NT2/D1 (cell line): Measurements from ENCODE around the gene BTBD1.
"Not testable (repeated sequence)": the region's sequence is repeated elsewhere in the genome, so short reads cannot be mapped to it uniquely, and the experiment has no call there.

Experiments
- DNase-seq: peaks from one replicate; pipeline ENCODE4 v3.0.0-alpha.2; 2011; ENCODE audit warnings: low read depth, low spot score
- H3K27me3 ChIP-seq: 2 replicates; pipeline ENCODE4 v1.6.0; 2011; ENCODE audit warnings: mild to moderate bottlenecking; ENCODE audit not compliant: insufficient read length, insufficient read depth
- H3K36me3 ChIP-seq: 2 replicates; pipeline ENCODE4 v1.6.1; 2011; ENCODE audit warnings: mild to moderate bottlenecking, low read length, mixed read lengths; ENCODE audit not compliant: insufficient read depth, insufficient read length
- H3K4me1 ChIP-seq: 2 replicates; pipeline ENCODE4 v1.5.1; 2011; ENCODE audit not compliant: insufficient read depth, insufficient read length
- H3K4me3 ChIP-seq: 2 replicates; pipeline ENCODE4 v1.5.1; 2011; ENCODE audit warnings: low read depth; ENCODE audit not compliant: insufficient read length
- H3K9ac ChIP-seq: 2 replicates; pipeline ENCODE4 v1.6.0; 2011; ENCODE audit warnings: low read depth; ENCODE audit not compliant: insufficient read length
- H3K9me3 ChIP-seq: 2 replicates; pipeline ENCODE4 v1.5.1; 2011; ENCODE audit warnings: mild to moderate bottlenecking, low read length; ENCODE audit not compliant: insufficient read depth
- SUZ12 ChIP-seq: IDR thresholded peaks from 2 replicates; pipeline ENCODE4 v1.6.1; 2011; ENCODE audit not compliant: insufficient read length, insufficient read depth; ENCODE audit errors: extremely low read depth
- YY1 ChIP-seq: IDR thresholded peaks from 2 replicates; pipeline ENCODE4 v1.6.1; 2011; ENCODE audit not compliant: insufficient read length, insufficient read depth
- ZNF274 ChIP-seq: IDR thresholded peaks from 2 replicates; pipeline ENCODE4 v1.6.1; 2011; ENCODE audit warnings: mild to moderate bottlenecking, low read depth, low read length

Gene BTBD1

GRCh38 chr15:83010709-83011270 lies 56.3 kb downstream of the BTBD1 start:
- H3K9ac ChIP-seq: peak overlapping the region; percentile 98
- peak; percentile 66 for DNase-seq
- H3K36me3 ChIP-seq: peaks cover 42% of the 10 kb centered on the region
- TF ChIP-seq ZNF274: no peak
- no peak for TF ChIP-seq SUZ12
- peak; percentile 43 for TF ChIP-seq YY1
- H3K27me3 ChIP-seq: no peaks in the 10 kb centered on the region
- peaks cover 4% of the 10 kb centered on the region for H3K4me1 ChIP-seq
- H3K4me3 ChIP-seq: peak overlapping the region; percentile 99
- peaks cover 25% of the 10 kb centered on the region for H3K9me3 ChIP-seq

GRCh38 chr15:83000672-83001031 lies 66.4 kb downstream of the BTBD1 start:
- peaks cover 12% of the 10 kb centered on the region; the same call in 1 of the 2 replicates for H3K9me3 ChIP-seq
- H3K27me3 ChIP-seq, H3K4me3 ChIP-seq, H3K9ac ChIP-seq, DNase-seq, H3K4me1 ChIP-seq: not testable (repeated sequence)
- H3K36me3 ChIP-seq: peaks cover 19% of the 10 kb centered on the region

- no peak for DNase-seq
- Histone ChIP-seq H3K4me3 (no peak overlapping the region), H3K9ac (no peak overlapping the region), H3K36me3 (peaks cover 14% of the 10 kb centered on the region), H3K9me3 (peaks cover 12% of the 10 kb centered on the region; the same call in 1 of the 2 replicates), H3K4me1 (no peaks in the 10 kb centered on the region), H3K27me3 (no peaks in the 10 kb centered on the region)
- TF ChIP-seq YY1 (no peak), ZNF274 (no peak), SUZ12 (no peak)
Measured at GRCh38 chr15:82999905-83000671, 67.0 kb downstream of the BTBD1 start.

- H3K27me3 ChIP-seq: no peaks in the 10 kb centered on the region
- no peak overlapping the region for H3K9ac ChIP-seq
- H3K36me3 ChIP-seq: peaks cover 7% of the 10 kb centered on the region
- H3K4me3 ChIP-seq: no peak overlapping the region
- TF ChIP-seq ZNF274 (no peak), SUZ12 (no peak), YY1 (no peak)
- no peak for DNase-seq
- H3K4me1 ChIP-seq: no peaks in the 10 kb centered on the region
- H3K9me3 ChIP-seq: peaks cover 12% of the 10 kb centered on the region; the same call in 1 of the 2 replicates
Measured at GRCh38 chr15:82999426-82999825, 67.6 kb downstream of the BTBD1 start.

GRCh38 chr15:82995938-82996337 lies 71.1 kb downstream of the BTBD1 start:
- Histone ChIP-seq H3K36me3 (peaks cover 6% of the 10 kb centered on the region), H3K4me1 (no peaks in the 10 kb centered on the region), H3K27me3 (no peaks in the 10 kb centered on the region), H3K9ac (no peak overlapping the region), H3K4me3 (no peak overlapping the region), H3K9me3 (peaks cover 12% of the 10 kb centered on the region; the same call in 1 of the 2 replicates)
- TF ChIP-seq SUZ12 (no peak), ZNF274 (no peak), YY1 (no peak)
- DNase-seq: no peak

- Histone ChIP-seq H3K9me3 (peaks cover 11% of the 10 kb centered on the region; the same call in 1 of the 2 replicates), H3K9ac (no peak overlapping the region), H3K4me1 (no peaks in the 10 kb centered on the region), H3K27me3 (no peaks in the 10 kb centered on the region), H3K36me3 (peaks cover 11% of the 10 kb centered on the region), H3K4me3 (no peak overlapping the region)
- TF ChIP-seq YY1 (no peak), ZNF274 (no peak), SUZ12 (no peak)
- DNase-seq: no peak
Measured at GRCh38 chr15:82995076-82995475, 72.0 kb downstream of the BTBD1 start.

GRCh38 chr15:82993144-82993543 lies 73.9 kb downstream of the BTBD1 start:
- no peaks in the 10 kb centered on the region for H3K9me3 ChIP-seq
- H3K36me3 ChIP-seq: peaks cover 27% of the 10 kb centered on the region
- TF ChIP-seq ZNF274: no peak
- no peak overlapping the region for H3K9ac ChIP-seq
- H3K4me1 ChIP-seq: no peaks in the 10 kb centered on the region
- no peak overlapping the region for H3K4me3 ChIP-seq
- DNase-seq: no peak
- no peaks in the 10 kb centered on the region for H3K27me3 ChIP-seq
